Hepatocyte (in vitro differentiated cells): Measurements from ENCODE around the gene PTPN13. TPM values are rescaled to one million over a fixed set of nuclear protein-coding genes. Genes with fewer than 3 reads are reported as not detected.

Experiments
- DNase-seq: peaks from one replicate; pipeline ENCODE4 v3.0.0-alpha.2; 2016; ENCODE audit warnings: low spot score
- H2AFZ ChIP-seq: fragments of 200-600 bp; sonication (generic); 2 replicates; pipeline ENCODE4 v1.6.0; 2016; ENCODE audit warnings: antibody characterized with exemption, mild to moderate bottlenecking
- H3K27ac ChIP-seq: fragments of 200-600 bp; sonication (generic); 2 replicates; pipeline ENCODE4 v1.5.1; 2016; ENCODE audit warnings: mild to moderate bottlenecking
- H3K27me3 ChIP-seq: fragments of 200-600 bp; sonication (generic); 2 replicates; pipeline ENCODE4 v1.6.1; 2016
- H3K36me3 ChIP-seq: fragments of 200-600 bp; sonication (generic); replicated peaks from 2 replicates; pipeline ENCODE4 v1.5.1; 2016; ENCODE audit warnings: low read depth; ENCODE audit not compliant: insufficient read depth
- H3K4me1 ChIP-seq: fragments of 200-600 bp; sonication (generic); 2 replicates; pipeline ENCODE4 v1.5.1; 2016; ENCODE audit warnings: mild to moderate bottlenecking, moderate library complexity; ENCODE audit not compliant: insufficient read depth
- H3K4me2 ChIP-seq: fragments of 200-600 bp; sonication (generic); 2 replicates; pipeline ENCODE4 v1.6.0; 2016
- H3K4me3 ChIP-seq: fragments of 200-600 bp; sonication (generic); 2 replicates; pipeline ENCODE4 v1.5.1; 2016; ENCODE audit warnings: mild to moderate bottlenecking
- H3K79me2 ChIP-seq: fragments of 200-600 bp; sonication (generic); 2 replicates; pipeline ENCODE4 v1.6.0; 2017; ENCODE audit warnings: mild to moderate bottlenecking
- H3K9me2 ChIP-seq: fragments of 200-600 bp; sonication (generic); replicated peaks from 2 replicates; pipeline ENCODE4 v1.6.0; 2017; ENCODE audit warnings: mild to moderate bottlenecking; ENCODE audit not compliant: insufficient read depth
- H3K9me3 ChIP-seq: fragments of 200-600 bp; sonication (generic); 2 replicates; pipeline ENCODE4 v1.5.1; 2016; ENCODE audit warnings: low read depth, mild to moderate bottlenecking
- H4K20me1 ChIP-seq: fragments of 200-600 bp; sonication (generic); 2 replicates; pipeline ENCODE4 v1.6.0; 2016; ENCODE audit warnings: mild to moderate bottlenecking; ENCODE audit not compliant: insufficient read depth, poor library complexity, severe bottlenecking
- CTCF ChIP-seq: fragments of 200-600 bp; sonication (generic); IDR thresholded peaks from 2 replicates; pipeline ENCODE4 v1.5.1; 2016; ENCODE audit warnings: antibody characterized with exemption, mild to moderate bottlenecking; ENCODE audit not compliant: poor library complexity
- EZH2 ChIP-seq: fragments of 200-600 bp; sonication (generic); IDR thresholded peaks from 2 replicates; pipeline ENCODE4 v1.6.1; 2016; ENCODE audit warnings: antibody characterized with exemption, mild to moderate bottlenecking, borderline replicate concordance
- EZH2phosphoT487 ChIP-seq: fragments of 200-600 bp; sonication (generic); IDR thresholded peaks from one replicate; pipeline ENCODE4 v1.6.1; 2018; ENCODE audit warnings: antibody characterized with exemption, mild to moderate bottlenecking, low read depth, moderate library complexity; ENCODE audit not compliant: unreplicated experiment, severe bottlenecking
- WGBS: methylation state at CpG from one replicate; pipeline ENCODE4 v1.1.6; 2016; ENCODE audit warnings: low lambda C conversion rate; ENCODE audit errors: missing lambda C conversion rate; 5-methylcytosine and 5-hydroxymethylcytosine counted together
- polyA plus RNA-seq: library from polyadenylated mRNA; unstranded; fragments of >200 nt; fragmentation: Nextera tagmentation; extraction: Ambion mirVana; gene quantifications from 2 replicates; pipeline ENCODE4 v1.2.1, GENCODE V29; 2016
- total RNA-seq: library from RNA; depleted of rRNA; stranded (reverse); fragments of >200 nt; gene quantifications from 2 replicates; pipeline ENCODE4 v1.2.3, GENCODE V29; 2014

Gene PTPN13
- total and polyA plus RNA-seq, 2 experiments from 2014 or later = 12.6 to 52.8 TPM

- WGBS = 62% methylated on average over 3 of the region's 3 CpGs
- H3K36me3 ChIP-seq = peaks cover under 1% of the 10 kb centered on the region
- no peaks in the 10 kb centered on the region for H3K4me1 ChIP-seq
- no peak overlapping the region for H3K4me3 ChIP-seq
- no peak for TF ChIP-seq CTCF
- no peak for TF ChIP-seq EZH2
- TF ChIP-seq EZH2phosphoT487 = no peak
- no peaks in the 10 kb centered on the region for H4K20me1 ChIP-seq
- H3K79me2 ChIP-seq = no peaks in the 10 kb centered on the region
- H3K27me3 ChIP-seq = no peaks in the 10 kb centered on the region
- peak; percentile 14 for DNase-seq
- no peaks in the 10 kb centered on the region for H3K9me2 ChIP-seq
- no peak overlapping the region for H2AFZ ChIP-seq
- H3K27ac ChIP-seq = no peak overlapping the region
- no peak overlapping the region for H3K4me2 ChIP-seq
- no peaks in the 10 kb centered on the region for H3K9me3 ChIP-seq
Measured at GRCh38 chr4:86685401-86685800, 91.3 kb downstream of the PTPN13 start.

- no peaks in the 10 kb centered on the region for H3K27me3 ChIP-seq
- whole genome bisulfite sequencing = 89% methylated on average over 3 of the region's 3 CpGs
- H3K9me2 ChIP-seq = no peaks in the 10 kb centered on the region
- no peaks in the 10 kb centered on the region for H4K20me1 ChIP-seq
- DNase-seq = no peak
- H2AFZ ChIP-seq = no peak overlapping the region
- H3K4me1 ChIP-seq = no peaks in the 10 kb centered on the region
- H3K9me3 ChIP-seq = no peaks in the 10 kb centered on the region
- no peak overlapping the region for H3K27ac ChIP-seq
- no peak overlapping the region for H3K4me2 ChIP-seq
- H3K79me2 ChIP-seq = no peaks in the 10 kb centered on the region
- no peak for TF ChIP-seq CTCF
- no peak for TF ChIP-seq EZH2
- no peak for TF ChIP-seq EZH2phosphoT487
- H3K36me3 ChIP-seq = peaks cover 3% of the 10 kb centered on the region
- no peak overlapping the region for H3K4me3 ChIP-seq
Measured at GRCh38 chr4:86686741-86687140, 92.6 kb downstream of the PTPN13 start.

GRCh38 chr4:86688026-86688425 lies 93.9 kb downstream of the PTPN13 start:
- peaks cover 3% of the 10 kb centered on the region for H3K36me3 ChIP-seq
- no peak overlapping the region for H3K27ac ChIP-seq
- no peaks in the 10 kb centered on the region for H3K9me2 ChIP-seq
- H3K27me3 ChIP-seq = no peaks in the 10 kb centered on the region
- no peaks in the 10 kb centered on the region for H3K9me3 ChIP-seq
- no peak overlapping the region for H3K4me2 ChIP-seq
- DNase-seq = no peak
- 91% methylated on average over 2 of the region's 2 CpGs for WGBS
- no peaks in the 10 kb centered on the region for H3K4me1 ChIP-seq
- H4K20me1 ChIP-seq = no peaks in the 10 kb centered on the region
- no peak overlapping the region for H2AFZ ChIP-seq
- TF ChIP-seq CTCF (no peak), EZH2 (no peak), EZH2phosphoT487 (no peak)
- no peak overlapping the region for H3K4me3 ChIP-seq
- H3K79me2 ChIP-seq = no peaks in the 10 kb centered on the region

- Histone ChIP-seq H3K4me1 (no peaks in the 10 kb centered on the region), H4K20me1 (no peaks in the 10 kb centered on the region), H3K4me3 (no peak overlapping the region), H3K9me3 (no peaks in the 10 kb centered on the region), H3K27me3 (no peaks in the 10 kb centered on the region), H3K4me2 (no peak overlapping the region), H3K27ac (no peak overlapping the region), H2AFZ (no peak overlapping the region), H3K9me2 (no peaks in the 10 kb centered on the region), H3K36me3 (no peaks in the 10 kb centered on the region), H3K79me2 (no peaks in the 10 kb centered on the region)
- WGBS = 86% methylated on average over 3 of the region's 3 CpGs
- no peak for DNase-seq
- TF ChIP-seq CTCF (no peak), EZH2phosphoT487 (no peak), EZH2 (no peak)
Measured at GRCh38 chr4:86704601-86705000, 110.5 kb downstream of the PTPN13 start.
